H1 (cell line): ENCODE data around the gene BCAP31. TPM values are rescaled to one million over a fixed set of nuclear protein-coding genes. Genes with fewer than 3 reads are reported as not detected.

ENCODE experiments used
- CTCF ChIA-PET: fragments of 300-600 bp; sonication (Branson Sonifier 250); formaldehyde crosslinking; loops from one replicate; lab custom pipeline; 2021; ENCODE audit not compliant: partially characterized antibody; lab: Charles Lee
- POLR2A ChIA-PET: fragments of 300-600 bp; sonication (Branson Sonifier 250); formaldehyde crosslinking; loops from one replicate; lab custom pipeline; 2021; ENCODE audit warnings: inconsistent platforms; ENCODE audit not compliant: partially characterized antibody; lab: Charles Lee
- DNase-seq, 2 experiments: peaks; one replicate each; pipeline versions ENCODE4 v3.0.0 to v3.0.0-alpha.2; 2010 to 2022; ENCODE audit warnings: low spot score in 2 of 2, low read depth in 1 of 2, mixed read lengths in 1 of 2
- FAIRE-seq: peaks from 2 replicates; lab custom pipeline; 2011; peaks lifted over from hg19 to GRCh38; lab: Jason Lieb, UNC
- H2AFZ ChIP-seq: 2 replicates; pipeline ENCODE4 v1.8.1; 2012; ENCODE audit warnings: low read length, inconsistent platforms
- H2AK5ac ChIP-seq: 2 replicates; pipeline ENCODE4 v1.6.1; 2013; ENCODE audit warnings: low read depth, low read length
- H2BK120ac ChIP-seq: replicated peaks from 2 replicates; pipeline ENCODE3; 2013; ENCODE audit warnings: low read depth, low read length, inconsistent platforms
- H2BK12ac ChIP-seq: 2 replicates; pipeline ENCODE4 v1.6.1; 2013; ENCODE audit warnings: low read depth, low read length
- H2BK15ac ChIP-seq: 2 replicates; pipeline ENCODE4 v1.6.1; 2013; ENCODE audit warnings: low read length
- H2BK20ac ChIP-seq: 2 replicates; pipeline ENCODE4 v1.6.1; 2013; ENCODE audit warnings: low read length
- H2BK5ac ChIP-seq: 2 replicates; pipeline ENCODE4 v1.6.1; 2013; ENCODE audit warnings: low read depth, low read length
- H3K14ac ChIP-seq: 2 replicates; pipeline ENCODE4 v1.6.1; 2013; ENCODE audit warnings: inconsistent platforms; ENCODE audit not compliant: insufficient read length
- H3K18ac ChIP-seq: 2 replicates; pipeline ENCODE4 v1.6.1; 2013; ENCODE audit warnings: low read length; ENCODE audit errors: extremely low read depth
- H3K23ac ChIP-seq: 2 replicates; pipeline ENCODE4 v1.6.1; 2013; ENCODE audit warnings: inconsistent platforms; ENCODE audit not compliant: insufficient read length
- H3K23me2 ChIP-seq: 2 replicates; pipeline ENCODE4 v1.6.1; 2013; ENCODE audit warnings: low read depth, low read length
- H3K27ac ChIP-seq: 2 replicates; pipeline ENCODE4 v1.6.1; 2011; ENCODE audit warnings: low read depth, low read length, inconsistent platforms
- H3K27me3 ChIP-seq, 4 experiments: replicated peaks in 1 of 4; 1 replicate in 1 of 4; 2 replicates in 3 of 4; pipeline versions ENCODE4 v1.6.1 to v1.8.1; 2011 to 2013; ENCODE audit warnings: low read length in 3 of 4, mild to moderate bottlenecking in 3 of 4, inconsistent platforms in 2 of 4, mixed read lengths in 2 of 4, moderate library complexity in 1 of 4; ENCODE audit not compliant: control insufficient read depth in 3 of 4, insufficient read depth in 3 of 4; ENCODE audit errors: extremely low read depth in 1 of 4
- H3K36me3 ChIP-seq, 4 experiments: 2 replicates each; pipeline versions ENCODE4 v1.6.1 to v1.8.1; 2011 to 2013; ENCODE audit warnings: mild to moderate bottlenecking in 4 of 4, low read length in 3 of 4, moderate library complexity in 2 of 4, control low read depth in 1 of 4, inconsistent platforms in 1 of 4; ENCODE audit not compliant: insufficient read depth in 4 of 4, control insufficient read depth in 2 of 4
- H3K4ac ChIP-seq: replicated peaks from 2 replicates; pipeline ENCODE3; 2013; ENCODE audit warnings: low read length, low read depth, mixed read lengths, inconsistent platforms; ENCODE audit not compliant: insufficient read length
- H3K4me1 ChIP-seq, 4 experiments: replicated peaks in 1 of 4; 1 replicate in 1 of 4; 2 replicates in 3 of 4; pipeline versions ENCODE4 v1.6.1 to v1.8.1; 2011 to 2013; ENCODE audit warnings: low read length in 3 of 4, inconsistent platforms in 2 of 4, mixed read lengths in 1 of 4; ENCODE audit not compliant: insufficient read depth in 4 of 4, control insufficient read depth in 3 of 4
- H3K4me2 ChIP-seq, 2 experiments: 2 replicates each; pipeline versions ENCODE4 v1.6.1 to v1.8.1; 2011 to 2013; ENCODE audit warnings: low read depth in 2 of 2, low read length in 2 of 2, control low read depth in 1 of 2, inconsistent platforms in 1 of 2, mild to moderate bottlenecking in 1 of 2; ENCODE audit not compliant: insufficient read depth in 1 of 2
- H3K4me3 ChIP-seq, 4 experiments: fragments of 200-600, 300-600 bp in 1 of 4; sonication (generic), shearing (Covaris generic), sonication (Bioruptor Twin) in 1 of 4; 2 replicates each; pipeline versions ENCODE4 v1.5.1 to v1.8.1; 2011 to 2016; ENCODE audit warnings: low read length in 4 of 4, low read depth in 3 of 4, control low read depth in 2 of 4, inconsistent platforms in 2 of 4, mild to moderate bottlenecking in 2 of 4, mixed read lengths in 1 of 4, moderate library complexity in 1 of 4; ENCODE audit not compliant: insufficient read depth in 2 of 4; ENCODE audit errors: extremely low read depth in 1 of 4
- H3K56ac ChIP-seq: replicated peaks from 2 replicates; pipeline ENCODE3; 2013; ENCODE audit warnings: low read depth, mild to moderate bottlenecking, mixed read lengths, low read length, inconsistent platforms; ENCODE audit not compliant: insufficient read length
- H3K79me1 ChIP-seq: 2 replicates; pipeline ENCODE4 v1.6.1; 2013; ENCODE audit warnings: low read depth, low read length, control low read depth
- H3K79me2 ChIP-seq, 2 experiments: 2 replicates each; pipeline versions ENCODE4 v1.6.1 to v1.8.1; 2012 to 2013; ENCODE audit warnings: low read length in 2 of 2, mild to moderate bottlenecking in 2 of 2, inconsistent platforms in 1 of 2; ENCODE audit not compliant: insufficient read depth in 2 of 2, control insufficient read depth in 1 of 2
- H3K9ac ChIP-seq, 4 experiments: replicated peaks in 1 of 4; 1 replicate in 1 of 4; 2 replicates in 3 of 4; pipeline versions ENCODE4 v1.6.1 to v1.8.1; 2011 to 2013; ENCODE audit warnings: low read depth in 3 of 4, low read length in 3 of 4, control low read depth in 2 of 4, mild to moderate bottlenecking in 2 of 4, moderate library complexity in 2 of 4, inconsistent platforms in 1 of 4; ENCODE audit errors: extremely low read depth in 1 of 4
- H3K9me3 ChIP-seq, 2 experiments: 2 replicates each; pipeline versions ENCODE4 v1.6.1 to v1.8.1; 2012 to 2013; ENCODE audit warnings: mild to moderate bottlenecking in 2 of 2, moderate library complexity in 2 of 2, control low read depth in 1 of 2, inconsistent platforms in 1 of 2, low read depth in 1 of 2, low read length in 1 of 2, mixed read lengths in 1 of 2; ENCODE audit not compliant: insufficient read depth in 2 of 2
- H4K20me1 ChIP-seq, 2 experiments: replicated peaks in 1 of 2; 2 replicates each; pipeline versions ENCODE3 to v1.8.1; 2011 to 2013; ENCODE audit warnings: inconsistent platforms in 2 of 2, low read length in 2 of 2, mild to moderate bottlenecking in 1 of 2; ENCODE audit not compliant: insufficient read depth in 2 of 2, control insufficient read depth in 1 of 2
- H4K5ac ChIP-seq: 2 replicates; pipeline ENCODE4 v1.6.1; 2013; ENCODE audit warnings: low read length, low read depth, mixed read lengths, inconsistent platforms; ENCODE audit not compliant: insufficient read length
- H4K8ac ChIP-seq: 2 replicates; pipeline ENCODE4 v1.8.0; 2013; ENCODE audit warnings: mild to moderate bottlenecking, moderate library complexity, low read length, inconsistent platforms; ENCODE audit not compliant: insufficient read depth; ENCODE audit errors: extremely low read depth
- H4K91ac ChIP-seq: replicated peaks from 2 replicates; pipeline ENCODE3; 2013; ENCODE audit warnings: low read length, mixed read lengths, inconsistent platforms; ENCODE audit not compliant: insufficient read length
- CHD2 ChIP-seq: IDR thresholded peaks from 2 replicates; pipeline ENCODE4 v1.6.1; 2012; ENCODE audit warnings: low read length, improper control_type of control experiment
- EP300 ChIP-seq, 2 experiments: IDR thresholded peaks; 1 replicate in 1 of 2; 2 replicates in 1 of 2; pipeline ENCODE4 v1.6.1; 2011 to 2012; ENCODE audit warnings: low read depth in 2 of 2, low read length in 2 of 2, mild to moderate bottlenecking in 2 of 2, borderline replicate concordance in 1 of 2, inconsistent platforms in 1 of 2, moderate library complexity in 1 of 2
- FOSL1 ChIP-seq: IDR thresholded peaks from 2 replicates; pipeline ENCODE4 v1.6.1; 2011; ENCODE audit warnings: mild to moderate bottlenecking, low read depth, low read length, moderate library complexity; ENCODE audit not compliant: insufficient read depth
- KDM5A ChIP-seq: fragments of 200-600 bp; IDR thresholded peaks from 2 replicates; pipeline ENCODE4 v1.7.1; 2012; ENCODE audit warnings: mild to moderate bottlenecking, low read length, inconsistent platforms, mixed read lengths
- SIN3A ChIP-seq, 2 experiments: IDR thresholded peaks in 1 of 2; conservative IDR thresholded peaks in 1 of 2; 2 replicates each; pipeline ENCODE4 v1.6.1; 2011 to 2012; ENCODE audit warnings: low read length in 2 of 2, improper control_type of control experiment in 1 of 2, low read depth in 1 of 2, mild to moderate bottlenecking in 1 of 2
- SIX5 ChIP-seq: IDR thresholded peaks from 2 replicates; pipeline ENCODE4 v1.6.1; 2011; ENCODE audit warnings: mild to moderate bottlenecking, low read depth, low read length
- WGBS, 2 experiments: shearing (Covaris generic) in 1 of 2; methylation state at CpG; one replicate each; pipeline versions ENCODE4 v1.1.6 to v1.1.7; 2013 to 2015; ENCODE audit warnings: low lambda C conversion rate in 2 of 2, mixed read lengths in 2 of 2, inconsistent platforms in 1 of 2, low coverage in 1 of 2, missing lambda C conversion rate in 1 of 2; ENCODE audit not compliant: insufficient replicate concordance in 2 of 2, insufficient coverage in 1 of 2, insufficient read length in 1 of 2; ENCODE audit errors: extremely low coverage in 1 of 2, missing lambda C conversion rate in 1 of 2; 5-methylcytosine and 5-hydroxymethylcytosine counted together
- polyA plus RNA-seq, 7 experiments: library from polyadenylated mRNA; depleted of rRNA in 3 of 7; stranded (reverse) in 5 of 7; unstranded in 2 of 7; fragments of >200 nt in 5 of 7; fragments of 200-250 nt in 2 of 7; gene quantifications; 1 replicate in 5 of 7; 2 replicates in 1 of 7; 4 replicates in 1 of 7; pipeline versions ENCODE4 v1.2.1 to v1.2.3, GENCODE V29; 2011 to 2013; ENCODE audit warnings: missing spikeins in 2 of 7, mixed read lengths in 2 of 7
- total RNA-seq: library from RNA; stranded (reverse); fragmentation: NEBNext Ultra II Directional; extraction: Animal tissue kit (Norgen Biotek cat#: 25700); gene quantifications from 2 replicates; pipeline ENCODE4 v1.2.1, GENCODE V29; 2021

BCAP31 gene
- total and polyA plus RNA-seq, 2 of the 8 experiments (the other 6 are each of a cell fraction or from before 2014, with no cell fraction given): 136 to 159 TPM

GRCh38 chrX:153709726-153710674, 14.2 kb downstream of the BCAP31 start:
- Histone ChIP-seq H3K36me3 (peaks cover 4 to 13% (median 10%) of the 10 kb centered on the region in 4 experiments; a peak in 7 of 8 replicates), H4K8ac (no peak overlapping the region), H2BK20ac (no peak overlapping the region), H2BK5ac (no peak overlapping the region), H3K79me1 (no peaks in the 10 kb centered on the region), H3K27me3 (no peaks in the 10 kb centered on the region), H2BK12ac (no peak overlapping the region), H4K5ac (no peak overlapping the region), H4K91ac (no peak overlapping the region), H3K23ac (no peak overlapping the region), H3K27ac (no peak overlapping the region), H3K9me3 (no peaks in the 10 kb centered on the region), H4K20me1 (peaks cover 0 to under 1% of the 10 kb centered on the region in 2 experiments), H2AK5ac (no peak overlapping the region), H3K18ac (no peak overlapping the region), H3K79me2 (no peaks in the 10 kb centered on the region), H3K23me2 (no peaks in the 10 kb centered on the region), H3K4me3 (no peak overlapping the region), H3K4me2 (no peak overlapping the region), H3K9ac (no peak overlapping the region), H3K14ac (no peak overlapping the region), H2BK15ac (no peak overlapping the region), H3K4me1 (peaks cover 0 to 2% (median 0%) of the 10 kb centered on the region in 4 experiments; a peak in 3 of 7 replicates), H2AFZ (no peak overlapping the region), H3K56ac (no peak overlapping the region), H2BK120ac (no peak overlapping the region), H3K4ac (no peak overlapping the region)
- no peak for DNase-seq
- POLR2A ChIA-PET: interaction anchor here (2.5 kb wide), 1 partner anchor 11 kb away, joined by 11 read pairs; no protein-coding TSS in a partner anchor
- WGBS, 2 experiments: 92% methylated on average over 15 of the region's 27 CpGs; no CpG with 5 or more reads in 1 of the 2 experiments
- CTCF ChIA-PET: interaction anchor here (0.6 to 3.6 kb wide), 10 partner anchors 10 to 70 kb away, joined by 3 to 10 read pairs (median 4); partner anchors contain the start of genes BCAP31 and SLC6A8
- TF ChIP-seq KDM5A: no peak
- no peak for TF ChIP-seq FOSL1
- TF ChIP-seq SIX5: no peak
- no peak for TF ChIP-seq CHD2
- TF ChIP-seq SIN3A (conservative IDR thresholded peaks at IDR 0.05 in 1 of 2, IDR thresholded peaks at IDR 0.05 in 1 of 2; ENCODE audit: low read depth in 1 of 2, low read length in 2 of 2): no peak
- no peak for TF ChIP-seq EP300 (IDR thresholded peaks at IDR 0.05; ENCODE audit: borderline replicate concordance in 1 of 2, low read depth in 2 of 2, low read length in 2 of 2)
- FAIRE-seq: no peak
